Endodermal cell (in vitro differentiated cells): Measurements from ENCODE around the gene PC. TPM values are rescaled to one million over a fixed set of nuclear protein-coding genes. Genes with fewer than 3 reads are reported as not detected.
A peak's percentile ranks its signal among the peaks of the same experiment; 100 is the strongest.

Source experiments
- DNase-seq: peaks from one replicate; pipeline ENCODE4 v3.0.0-alpha.2; 2017
- H3K27ac ChIP-seq: 2 replicates; pipeline ENCODE4 v1.5.1; 2013; ENCODE audit warnings: mild to moderate bottlenecking, low read depth, low read length, moderate library complexity
- H3K27me3 ChIP-seq: 2 replicates; pipeline ENCODE4 v1.6.1; 2013; ENCODE audit warnings: mild to moderate bottlenecking, low read length, moderate library complexity; ENCODE audit not compliant: insufficient read depth, control insufficient read depth, poor library complexity, severe bottlenecking
- H3K36me3 ChIP-seq: 2 replicates; pipeline ENCODE4 v1.7.0; 2013; ENCODE audit warnings: mild to moderate bottlenecking, low read length, moderate library complexity; ENCODE audit not compliant: control insufficient read depth, insufficient read depth
- H3K4me1 ChIP-seq: one replicate; pipeline ENCODE4 v1.7.0; 2013; ENCODE audit warnings: low read length; ENCODE audit not compliant: control insufficient read depth, insufficient read depth
- H3K4me3 ChIP-seq: 2 replicates; pipeline ENCODE4 v1.5.1; 2013; ENCODE audit warnings: mild to moderate bottlenecking, low read length, moderate library complexity
- H3K9ac ChIP-seq: 2 replicates; pipeline ENCODE4 v1.6.1; 2013; ENCODE audit warnings: mild to moderate bottlenecking, low read length, moderate library complexity; ENCODE audit not compliant: poor library complexity, severe bottlenecking; ENCODE audit errors: extremely low read depth
- H3K9me3 ChIP-seq: 2 replicates; pipeline ENCODE4 v1.6.1; 2013; ENCODE audit warnings: mild to moderate bottlenecking, low read length, moderate library complexity; ENCODE audit not compliant: control insufficient read depth
- H3K27ac Mint-ChIP-seq: 2 replicates; pipeline ENCODE4 v1.8.0; 2020; ENCODE audit warnings: mixed read lengths
- H3K27me3 Mint-ChIP-seq: 2 replicates; pipeline ENCODE4 v1.8.0; 2021; ENCODE audit warnings: mild to moderate bottlenecking, mixed read lengths; ENCODE audit not compliant: insufficient read depth
- H3K36me3 Mint-ChIP-seq: 2 replicates; pipeline ENCODE4 v1.8.0; 2020; ENCODE audit warnings: low read depth, mixed read lengths
- H3K4me1 Mint-ChIP-seq: 2 replicates; pipeline ENCODE4 v1.8.0; 2020; ENCODE audit warnings: mixed read lengths
- H3K4me3 Mint-ChIP-seq: 2 replicates; pipeline ENCODE4 v1.8.0; 2020; ENCODE audit warnings: mild to moderate bottlenecking, moderate library complexity, mixed read lengths
- H3K9me3 Mint-ChIP-seq: 2 replicates; pipeline ENCODE4 v1.8.0; 2020; ENCODE audit warnings: mild to moderate bottlenecking, mixed read lengths
- WGBS, 2 experiments: methylation state at CpG; one replicate each; pipeline versions ENCODE4 v1.1.5 to v1.1.7; 2013; ENCODE audit warnings: missing lambda C conversion rate in 2 of 2, mixed read lengths in 1 of 2; ENCODE audit not compliant: insufficient coverage in 1 of 2, insufficient read length in 1 of 2; 5-methylcytosine and 5-hydroxymethylcytosine counted together
- total RNA-seq, 2 donors: library from RNA; stranded (reverse); fragmentation: NEBNext Ultra II Directional in 1 of 2; extraction: Animal tissue kit (Norgen Biotek cat#: 25700) in 1 of 2; gene quantifications; 2 replicates in 1 of 2; 3 replicates in 1 of 2; pipeline ENCODE4 v1.2.1, GENCODE V29; 2021
- TF ChIP-seq, protein P1 (sequence below): fragments of 200-600 bp; sonication (generic); conservative IDR thresholded peaks from 2 replicates; pipeline ENCODE4 v1.5.0; 2021; ENCODE audit warnings: antibody characterized with exemption, mild to moderate bottlenecking

PC gene
- total RNA-seq, 2 donors from 2014 or later, result 21.9 to 24.4 TPM

DNA sequence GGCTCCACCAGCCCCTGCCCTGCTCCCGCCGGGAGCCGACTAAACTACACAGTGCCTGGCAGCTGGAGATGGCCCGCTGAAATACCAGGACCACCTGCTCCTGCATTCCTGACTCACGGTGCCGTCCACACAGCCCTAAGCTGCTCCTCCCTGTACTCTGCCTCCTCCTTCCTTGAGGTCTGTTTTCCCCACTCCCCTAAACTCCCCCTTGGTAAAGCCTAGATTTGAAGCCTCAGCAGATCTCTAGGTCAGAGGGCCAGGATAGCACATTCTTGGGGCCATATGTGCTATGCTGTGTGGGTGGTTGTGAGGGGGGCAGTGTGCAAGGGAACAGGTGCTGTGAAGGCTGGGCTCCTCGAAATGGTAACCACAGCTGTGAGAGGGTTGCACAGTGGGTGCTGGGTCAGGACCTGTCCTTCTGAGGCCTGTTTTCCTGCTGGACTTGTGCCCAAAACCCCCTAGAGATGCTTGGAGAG lies 91.6 kb downstream of the PC start:
- Histone ChIP-seq H3K27ac (no peak overlapping the region), H3K27me3 (no peaks in the 10 kb centered on the region), H3K36me3 (no peaks in the 10 kb centered on the region), H3K4me3 (no peak overlapping the region), H3K9me3 (no peaks in the 10 kb centered on the region), H3K9ac (no peak overlapping the region), H3K4me1 (no peaks in the 10 kb centered on the region)
- Mint-ChIP-seq H3K27ac (no peak overlapping the region), H3K4me3 (no peak overlapping the region), H3K4me1 (no peaks in the 10 kb centered on the region), H3K27me3 (no peaks in the 10 kb centered on the region), H3K36me3 (no peaks in the 10 kb centered on the region), H3K9me3 (no peaks in the 10 kb centered on the region)
- TF ChIP-seq, protein P1, sequence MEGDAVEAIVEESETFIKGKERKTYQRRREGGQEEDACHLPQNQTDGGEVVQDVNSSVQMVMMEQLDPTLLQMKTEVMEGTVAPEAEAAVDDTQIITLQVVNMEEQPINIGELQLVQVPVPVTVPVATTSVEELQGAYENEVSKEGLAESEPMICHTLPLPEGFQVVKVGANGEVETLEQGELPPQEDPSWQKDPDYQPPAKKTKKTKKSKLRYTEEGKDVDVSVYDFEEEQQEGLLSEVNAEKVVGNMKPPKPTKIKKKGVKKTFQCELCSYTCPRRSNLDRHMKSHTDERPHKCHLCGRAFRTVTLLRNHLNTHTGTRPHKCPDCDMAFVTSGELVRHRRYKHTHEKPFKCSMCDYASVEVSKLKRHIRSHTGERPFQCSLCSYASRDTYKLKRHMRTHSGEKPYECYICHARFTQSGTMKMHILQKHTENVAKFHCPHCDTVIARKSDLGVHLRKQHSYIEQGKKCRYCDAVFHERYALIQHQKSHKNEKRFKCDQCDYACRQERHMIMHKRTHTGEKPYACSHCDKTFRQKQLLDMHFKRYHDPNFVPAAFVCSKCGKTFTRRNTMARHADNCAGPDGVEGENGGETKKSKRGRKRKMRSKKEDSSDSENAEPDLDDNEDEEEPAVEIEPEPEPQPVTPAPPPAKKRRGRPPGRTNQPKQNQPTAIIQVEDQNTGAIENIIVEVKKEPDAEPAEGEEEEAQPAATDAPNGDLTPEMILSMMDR, result no peak
- no peak for DNase-seq
- WGBS, 2 experiments, result 82 to 92% methylated on average over 6 to 7 of the region's 7 CpGs

DNA sequence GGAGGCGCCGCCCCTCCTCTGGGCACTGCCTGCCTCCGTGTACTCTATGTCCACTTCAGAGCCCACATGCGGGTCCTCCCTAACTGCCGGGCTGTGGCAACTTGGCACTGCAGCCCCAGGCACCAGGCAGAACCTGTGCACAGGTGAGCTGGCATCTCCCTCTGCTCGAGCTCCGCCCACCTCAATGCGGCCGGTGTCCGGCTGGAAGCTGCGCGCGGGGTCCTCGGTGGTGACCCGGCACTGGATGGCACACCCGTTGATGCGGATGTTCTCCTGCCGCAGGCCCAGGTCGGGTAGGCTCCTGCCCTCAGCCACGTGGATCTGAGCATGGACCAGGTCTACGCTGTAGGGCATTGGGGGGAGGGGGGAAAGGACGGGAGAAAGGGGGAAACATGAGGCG lies 92.2 kb downstream of the PC start:
- H3K27ac Mint-ChIP-seq, result no peak overlapping the region
- H3K9me3 Mint-ChIP-seq, result no peaks in the 10 kb centered on the region
- WGBS, 2 experiments, result 92% methylated on average over 15 to 23 of the region's 23 CpGs

DNA sequence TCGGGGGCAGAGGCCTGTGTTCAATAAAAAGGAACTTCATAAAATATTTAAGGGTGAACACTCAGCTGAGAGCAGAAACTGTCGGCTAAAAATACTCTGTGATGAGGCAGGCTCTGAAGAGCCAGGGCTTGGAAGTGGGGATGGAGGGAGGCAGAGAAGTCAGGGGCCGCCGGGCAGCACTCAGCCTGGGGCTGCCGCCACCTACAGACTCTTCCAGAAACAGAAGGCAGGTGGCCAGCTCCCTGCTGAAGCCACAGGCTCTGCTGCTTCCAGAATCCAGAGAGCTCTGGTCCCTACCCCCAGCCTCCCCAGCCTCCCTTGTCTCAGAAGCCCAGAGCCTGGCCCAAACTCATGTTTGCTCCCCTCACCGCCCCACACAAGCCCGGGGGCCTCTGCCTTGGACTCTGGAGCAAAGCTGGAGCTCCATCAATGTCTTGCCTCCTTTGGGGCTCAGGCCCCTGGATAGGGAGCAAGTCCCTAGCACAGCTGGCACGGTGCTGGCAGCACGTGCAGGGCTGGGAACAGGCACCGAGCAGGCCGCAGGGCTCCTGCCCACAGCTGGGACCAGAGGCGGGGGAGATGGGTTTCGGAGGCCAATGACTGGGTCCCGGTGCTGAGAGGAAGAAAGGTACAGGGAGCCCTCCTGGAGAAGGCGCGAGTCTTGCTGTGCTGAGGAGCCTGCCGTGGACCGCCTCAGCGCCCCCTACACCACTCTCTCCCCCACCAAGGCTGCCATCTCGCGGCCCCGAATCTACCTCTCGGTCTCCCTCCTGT lies 93.1 kb downstream of the PC start:
- H3K4me1 ChIP-seq, result no peaks in the 10 kb centered on the region

More for the DNA sequence above, 92.2 kb downstream of the PC start:
- no peak overlapping the region for H3K4me3 ChIP-seq
- no peaks in the 10 kb centered on the region for H3K4me1 ChIP-seq
- no peak overlapping the region for H3K27ac ChIP-seq
- H3K36me3 Mint-ChIP-seq, result no peaks in the 10 kb centered on the region
- H3K4me3 Mint-ChIP-seq, result no peak overlapping the region
- H3K4me1 Mint-ChIP-seq, result no peaks in the 10 kb centered on the region
- no peak overlapping the region for H3K9ac ChIP-seq
- DNase-seq, result no peak
- no peaks in the 10 kb centered on the region for H3K36me3 ChIP-seq
- no peaks in the 10 kb centered on the region for H3K27me3 Mint-ChIP-seq
- TF ChIP-seq, protein P1, result no peak
- H3K9me3 ChIP-seq, result no peaks in the 10 kb centered on the region
- H3K27me3 ChIP-seq, result no peaks in the 10 kb centered on the region

More for the DNA sequence above, 93.1 kb downstream of the PC start:
- no peak for DNase-seq
- no peaks in the 10 kb centered on the region for H3K9me3 ChIP-seq
- WGBS, 2 experiments, result 90 to 93% methylated on average over 9 to 23 of the region's 23 CpGs
- no peak overlapping the region for H3K9ac ChIP-seq
- Mint-ChIP-seq H3K4me1 (no peaks in the 10 kb centered on the region), H3K27me3 (no peaks in the 10 kb centered on the region), H3K4me3 (no peak overlapping the region), H3K27ac (no peak overlapping the region), H3K36me3 (no peaks in the 10 kb centered on the region), H3K9me3 (no peaks in the 10 kb centered on the region)
- no peak overlapping the region for H3K4me3 ChIP-seq
- H3K27me3 ChIP-seq, result no peaks in the 10 kb centered on the region
- H3K36me3 ChIP-seq, result no peaks in the 10 kb centered on the region
- TF ChIP-seq, protein P1, result peak; percentile 27
- H3K27ac ChIP-seq, result no peak overlapping the region
